HG03095 (cell line): ENCODE data around the gene CBX4.

Experiments used
- ATAC-seq: cut with Tn5 transposase; IDR thresholded peaks from one replicate; pipeline ENCODE4 v1.9.1; 2021; ENCODE audit warnings: moderate library complexity; ENCODE audit not compliant: unreplicated experiment

The CBX4 gene

DNA sequence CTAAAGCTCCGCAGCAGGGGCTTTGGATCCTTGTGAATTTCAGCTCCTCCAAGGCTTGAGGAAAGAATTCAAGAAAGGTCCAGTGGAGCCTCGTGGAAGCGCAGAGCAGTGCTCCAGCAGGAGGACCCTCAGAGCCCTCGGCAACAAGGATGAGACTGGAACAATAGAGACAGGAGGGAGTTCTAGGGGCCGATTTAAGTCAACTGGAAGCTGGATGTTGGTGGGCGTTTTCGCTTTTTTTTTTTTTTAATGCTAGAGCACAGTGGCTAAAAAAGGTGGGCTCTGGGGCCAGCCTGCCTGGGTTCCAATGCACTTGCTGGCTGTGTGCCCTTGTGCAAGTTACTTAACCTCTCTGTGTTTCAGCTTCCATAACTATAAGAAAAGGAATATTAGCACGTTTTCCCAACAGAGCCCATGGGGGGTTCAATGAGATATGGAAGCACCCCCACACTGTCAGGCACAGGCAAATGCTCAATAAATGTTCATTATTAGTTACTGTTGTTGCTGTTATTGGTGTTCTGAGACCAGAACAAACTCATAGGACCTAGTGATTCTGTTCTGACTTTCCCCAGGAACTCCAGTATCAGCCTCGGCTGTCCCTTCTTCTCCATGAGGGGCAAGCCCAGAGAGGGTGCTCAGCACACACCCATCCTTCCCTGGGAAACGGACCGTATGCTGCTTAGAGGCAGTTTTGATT, 37.1 kb downstream of the CBX4 start:
- no peak for ATAC-seq

DNA sequence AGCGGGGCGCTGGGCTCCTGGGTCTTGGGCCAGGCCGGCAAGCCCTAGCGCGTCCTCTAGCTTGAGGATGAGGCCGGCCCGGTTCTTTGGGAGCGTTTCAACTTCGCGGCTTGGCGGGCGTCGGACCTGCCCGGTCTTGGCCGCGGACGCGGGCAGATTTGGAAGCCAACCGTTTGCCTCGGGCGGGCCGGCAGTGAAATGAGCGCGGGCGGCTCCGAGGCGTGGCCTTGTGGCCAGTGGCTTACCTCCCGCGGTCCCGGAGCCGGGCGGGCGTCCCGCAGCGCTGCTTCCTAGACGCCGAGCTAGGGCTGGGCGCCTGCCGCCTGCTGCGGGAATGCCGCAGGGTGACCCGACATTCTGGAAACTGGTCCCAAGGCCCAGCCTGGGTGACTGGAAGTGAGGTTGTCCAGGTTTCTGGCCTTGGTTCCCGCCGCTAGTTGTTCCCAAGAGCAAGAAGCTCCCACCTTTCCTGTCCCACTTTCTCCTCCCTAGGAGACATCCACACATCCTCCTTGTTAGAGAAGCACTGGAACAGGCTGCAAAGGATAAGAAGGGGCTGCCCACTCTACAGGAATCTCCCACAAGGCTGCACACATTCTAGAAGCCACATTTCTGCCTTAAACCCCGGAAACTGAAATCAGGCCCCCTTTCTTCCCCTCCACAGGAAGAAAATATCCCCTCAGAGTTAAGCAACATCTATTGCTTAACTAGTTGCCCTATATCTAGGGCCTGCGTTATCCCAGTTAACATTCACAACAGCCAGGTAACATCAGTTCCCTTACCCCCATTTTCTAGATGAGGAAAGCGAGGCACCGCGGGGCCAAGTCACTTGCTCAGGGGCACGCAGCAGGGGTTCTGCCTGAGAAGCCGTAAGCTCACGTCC, 37.8 kb downstream of the CBX4 start:
- no peak for ATAC-seq

DNA sequence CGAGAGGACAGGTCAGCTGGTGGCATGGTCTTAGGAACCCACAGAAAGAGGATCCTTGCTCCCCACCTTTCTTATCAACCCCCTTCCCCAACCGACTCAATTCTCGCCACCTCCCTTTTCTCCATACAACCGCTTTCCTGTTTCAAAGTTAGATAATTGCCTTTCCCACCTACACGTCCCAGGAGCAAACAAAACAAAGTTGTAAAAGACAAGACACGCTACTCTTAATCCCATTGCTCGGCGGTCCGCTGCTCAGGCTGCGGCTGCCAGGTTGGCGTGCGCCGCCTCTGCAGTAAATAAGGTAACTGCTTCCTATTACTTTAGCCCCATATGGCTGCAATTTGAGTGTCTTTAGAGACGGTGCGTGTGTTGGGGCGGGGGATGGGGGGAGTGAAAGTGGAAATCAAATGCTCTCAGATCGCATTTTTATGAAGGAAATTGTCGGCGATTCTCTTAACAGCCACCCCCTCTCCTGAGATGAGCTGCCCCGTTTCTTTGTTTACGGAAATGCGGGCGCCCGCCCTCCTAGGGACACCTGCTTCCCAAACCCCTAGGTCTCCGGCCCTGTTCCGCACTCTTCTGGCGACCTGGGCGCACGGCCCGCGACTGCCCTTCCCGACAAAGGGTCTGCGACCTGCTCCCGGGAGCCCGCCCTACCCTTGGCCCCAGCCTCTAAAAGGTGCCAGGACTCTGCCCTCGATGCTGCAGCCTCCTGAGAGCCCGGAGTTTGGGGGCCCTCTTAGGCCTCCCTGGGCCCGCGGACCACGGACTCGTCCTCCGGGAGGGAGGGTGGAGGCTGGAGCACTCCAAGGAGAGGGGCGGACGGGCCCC, 38.7 kb downstream of the CBX4 start:
- ATAC-seq: no peak

DNA sequence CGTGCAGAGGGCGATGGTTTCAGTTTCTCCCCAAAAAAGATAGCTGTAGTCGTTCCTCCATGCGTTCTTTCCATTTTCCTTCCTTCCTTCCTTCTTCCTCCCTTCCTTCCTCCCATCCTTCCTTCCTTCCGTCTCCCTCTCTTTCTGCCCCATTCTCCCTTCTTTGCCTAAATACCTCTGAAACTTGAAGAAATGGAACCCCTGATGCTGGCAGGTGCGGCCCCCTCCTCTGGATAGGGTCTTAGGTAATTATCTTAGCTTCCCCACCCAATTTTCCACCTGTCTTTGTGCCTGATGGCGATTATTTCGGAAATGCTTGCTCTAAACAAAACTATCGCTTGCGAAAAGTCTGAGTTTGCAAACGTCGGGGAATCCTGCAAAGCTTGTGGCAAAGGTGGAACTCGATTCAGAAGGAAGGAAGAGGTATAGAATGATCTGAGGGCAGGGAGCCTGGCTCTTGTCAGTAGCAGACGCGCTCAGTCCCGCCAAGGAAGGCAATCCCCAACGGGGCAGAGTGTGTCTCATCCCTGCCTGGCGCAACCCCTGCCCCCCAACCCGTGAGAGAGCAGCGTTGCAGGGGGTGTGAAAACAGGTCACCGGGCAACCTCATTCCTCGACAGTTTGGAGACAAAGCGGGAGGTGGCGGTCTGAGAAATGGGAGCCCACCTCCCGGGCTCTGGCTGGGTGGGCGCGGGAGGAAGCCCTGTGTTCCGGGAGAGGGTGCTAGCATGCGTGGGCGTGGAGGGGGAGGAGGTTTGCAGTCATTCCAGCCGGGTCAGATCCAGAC, 39.5 kb downstream of the CBX4 start:
- no peak for ATAC-seq

DNA sequence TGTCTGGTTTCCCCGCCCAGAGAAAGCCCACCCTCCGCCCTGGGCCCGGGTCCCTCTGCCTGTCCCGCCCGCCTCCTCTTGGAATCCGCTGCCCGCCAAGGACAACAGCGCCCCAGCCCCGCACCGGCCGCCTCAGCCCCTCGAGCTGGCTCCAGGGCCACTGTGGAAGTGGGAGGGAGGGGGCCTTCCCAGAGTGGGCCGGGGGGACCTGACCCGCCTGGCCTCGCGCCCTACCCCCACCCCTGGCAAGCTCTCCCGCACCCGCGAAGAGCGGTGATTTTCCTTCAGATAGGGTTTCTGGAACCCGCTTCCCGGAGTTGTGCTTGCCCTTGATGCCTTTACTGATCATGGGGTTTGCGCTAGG, 40.1 kb downstream of the CBX4 start:
- ATAC-seq: no peak

DNA sequence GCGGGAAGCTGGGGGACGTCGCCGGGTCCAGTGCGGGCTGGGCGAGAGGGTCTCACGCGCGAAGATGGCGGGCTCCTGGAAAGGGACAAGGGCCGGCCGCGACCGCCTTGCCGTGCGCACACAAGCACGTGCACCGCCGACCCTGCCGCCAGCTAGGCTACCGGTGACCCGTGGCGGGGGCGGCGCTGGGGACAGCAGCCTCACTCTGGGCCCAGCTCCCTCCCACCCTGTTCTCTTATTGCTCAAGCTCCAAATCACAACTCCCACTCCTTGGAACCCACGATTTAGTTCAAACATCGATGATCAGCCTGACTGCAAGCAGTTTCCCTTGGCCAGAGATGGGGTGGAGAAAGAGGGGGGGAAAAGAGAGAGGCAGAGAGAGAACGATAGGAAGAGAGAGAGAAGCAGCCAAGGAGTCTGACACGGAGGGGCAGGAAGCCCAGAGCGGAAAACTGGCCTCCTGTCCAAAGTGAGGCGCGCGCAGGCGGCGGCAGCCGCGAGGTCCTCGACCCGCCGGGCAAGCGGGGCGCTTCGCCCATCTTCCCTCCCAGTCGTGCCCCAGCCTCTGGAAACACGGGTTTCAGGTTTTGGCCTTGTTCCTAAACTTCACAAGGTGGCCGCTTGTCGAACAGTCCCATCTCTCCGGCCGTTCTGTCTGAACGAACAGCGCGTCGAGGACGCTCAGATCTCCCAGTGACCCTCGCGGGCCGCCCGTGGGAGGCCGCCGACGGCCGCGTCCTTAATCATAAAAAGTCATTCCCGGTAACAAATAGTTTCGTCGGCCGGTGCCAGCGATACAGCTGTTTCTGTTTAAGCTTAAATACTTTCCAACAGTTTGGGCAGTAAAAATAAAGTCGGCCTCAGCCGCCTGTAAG, 40.7 kb downstream of the CBX4 start:
- ATAC-seq: no peak

DNA sequence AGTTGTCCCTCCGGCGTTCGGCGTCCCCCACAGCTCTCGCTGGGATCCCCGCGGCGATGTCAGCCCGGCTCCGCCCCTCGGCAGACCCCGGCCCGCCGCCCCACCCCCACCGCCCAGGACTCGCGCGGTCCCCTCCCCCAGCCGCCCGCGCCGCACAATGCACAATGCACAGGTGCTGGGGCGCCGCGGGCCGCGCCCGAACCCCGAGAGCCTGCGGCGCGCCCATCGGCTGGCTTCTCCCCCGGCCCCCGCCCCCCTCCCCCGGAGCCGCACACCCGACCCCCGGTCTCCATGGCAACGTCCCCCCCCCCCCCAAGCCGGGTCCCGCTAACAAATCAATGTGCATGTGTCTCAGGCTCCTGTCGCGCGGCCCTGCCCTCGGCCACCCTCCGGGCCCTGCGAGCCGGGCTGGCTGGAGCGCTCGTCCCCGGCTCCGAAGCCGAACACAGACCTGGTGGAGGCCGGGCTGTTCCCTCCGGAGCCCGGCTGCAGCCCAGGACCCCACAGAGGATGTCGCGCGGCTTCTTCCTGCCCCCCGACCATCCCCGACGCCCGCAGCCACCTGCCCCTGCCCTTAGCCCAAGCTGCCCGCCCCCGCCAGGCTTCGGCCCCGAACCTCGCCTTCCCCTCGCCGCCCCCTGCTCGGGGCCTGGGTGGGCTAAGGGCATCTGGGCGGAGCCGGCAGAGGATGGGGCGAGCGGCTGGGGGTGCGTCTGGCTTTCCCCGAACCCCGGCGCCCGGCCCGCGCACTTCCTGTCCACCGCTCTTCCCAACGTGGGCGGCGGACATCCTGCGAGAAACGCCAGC, 41.5 kb downstream of the CBX4 start:
- ATAC-seq: peak; percentile 5

DNA sequence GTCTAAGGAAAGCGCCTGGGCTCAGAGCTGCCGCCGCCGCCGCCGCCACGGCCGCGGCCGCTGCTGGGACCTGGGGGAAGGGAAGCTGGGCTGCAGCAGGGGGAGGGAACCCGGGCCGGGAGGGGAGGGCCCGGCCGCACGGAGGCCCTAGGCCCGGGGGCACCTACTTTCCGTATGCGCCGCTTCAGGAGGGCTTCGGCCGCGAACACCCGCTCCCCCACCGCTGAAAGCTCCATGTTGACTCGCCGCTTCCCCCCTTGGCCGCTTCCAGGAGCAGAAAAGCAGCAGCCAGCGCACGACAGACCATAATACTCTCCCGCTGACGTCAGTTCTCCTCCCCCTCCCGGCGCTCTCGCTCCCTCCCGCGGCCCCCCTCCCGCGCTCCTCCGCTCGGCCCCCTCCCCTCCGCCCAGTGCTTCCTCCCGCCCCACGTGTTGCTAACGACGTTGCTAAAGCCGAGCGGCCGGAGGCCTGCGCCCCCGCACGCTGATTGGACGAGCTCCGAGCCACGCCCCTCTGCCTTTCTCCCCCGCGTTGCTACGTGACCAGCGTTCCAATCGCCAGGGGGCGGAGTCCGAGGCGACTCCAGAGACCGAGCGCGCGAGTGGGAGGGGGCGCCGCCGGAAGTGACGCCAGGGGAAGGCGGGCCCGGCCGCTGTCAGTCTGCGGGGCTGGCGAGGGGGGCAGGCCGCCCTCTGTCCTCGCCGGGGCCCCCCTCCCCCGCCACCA, 42.3 kb downstream of the CBX4 start, which contains the start of gene CBX8:
Gene CBX8 (minus strand): TSS at position 315 of the 729 bp plus-strand sequence. CDS start 79 bp downstream, at position 236.
- peak; percentile 86 for ATAC-seq

DNA sequence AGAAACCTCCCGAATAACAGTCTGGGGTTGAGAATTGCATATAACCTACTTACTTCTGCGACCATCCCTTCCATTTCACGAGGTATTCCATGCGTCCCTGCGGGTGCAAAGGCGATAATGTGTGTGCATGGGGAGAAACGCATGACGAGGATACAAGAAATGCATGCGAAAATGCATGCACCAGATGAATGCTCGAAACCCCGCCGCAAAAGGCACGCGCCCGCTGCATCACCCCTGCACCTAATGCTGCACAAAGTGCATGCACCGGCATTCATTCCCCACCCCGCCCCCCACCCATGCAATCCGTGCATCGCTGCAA, 42.8 kb downstream of the CBX4 start:
- no peak for ATAC-seq

DNA sequence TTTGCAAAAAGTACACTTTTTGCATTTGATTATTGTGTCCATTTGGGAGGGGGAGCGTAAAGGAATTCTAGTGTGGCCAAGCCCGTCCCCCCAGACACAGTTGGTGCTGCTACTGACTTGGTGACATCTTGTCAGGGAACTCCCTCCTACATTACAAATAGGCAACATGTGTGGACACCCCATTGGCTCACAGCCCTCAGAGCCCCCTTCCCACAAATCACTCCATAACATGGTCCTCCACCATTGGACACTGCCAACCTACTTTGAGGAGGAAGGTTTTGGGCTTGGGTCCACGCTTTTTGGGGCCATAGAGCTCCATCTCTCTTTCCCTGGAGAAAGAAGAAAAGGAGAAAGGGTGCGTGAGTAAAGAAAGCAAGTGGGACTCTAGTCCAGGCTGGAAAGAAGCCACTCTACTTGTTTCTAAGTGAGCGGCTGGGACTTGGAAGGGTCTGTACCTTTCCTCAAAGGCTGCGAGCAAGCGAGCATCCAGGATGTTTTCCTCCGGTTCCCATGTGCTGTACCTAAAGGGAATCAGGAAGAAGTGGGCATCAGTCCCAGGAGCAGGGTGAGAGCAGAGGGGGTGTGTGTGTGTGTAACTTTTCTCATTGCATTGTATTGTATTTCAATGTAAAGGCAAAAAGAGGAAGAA, 43.3 kb downstream of the CBX4 start:
- no peak for ATAC-seq

DNA sequence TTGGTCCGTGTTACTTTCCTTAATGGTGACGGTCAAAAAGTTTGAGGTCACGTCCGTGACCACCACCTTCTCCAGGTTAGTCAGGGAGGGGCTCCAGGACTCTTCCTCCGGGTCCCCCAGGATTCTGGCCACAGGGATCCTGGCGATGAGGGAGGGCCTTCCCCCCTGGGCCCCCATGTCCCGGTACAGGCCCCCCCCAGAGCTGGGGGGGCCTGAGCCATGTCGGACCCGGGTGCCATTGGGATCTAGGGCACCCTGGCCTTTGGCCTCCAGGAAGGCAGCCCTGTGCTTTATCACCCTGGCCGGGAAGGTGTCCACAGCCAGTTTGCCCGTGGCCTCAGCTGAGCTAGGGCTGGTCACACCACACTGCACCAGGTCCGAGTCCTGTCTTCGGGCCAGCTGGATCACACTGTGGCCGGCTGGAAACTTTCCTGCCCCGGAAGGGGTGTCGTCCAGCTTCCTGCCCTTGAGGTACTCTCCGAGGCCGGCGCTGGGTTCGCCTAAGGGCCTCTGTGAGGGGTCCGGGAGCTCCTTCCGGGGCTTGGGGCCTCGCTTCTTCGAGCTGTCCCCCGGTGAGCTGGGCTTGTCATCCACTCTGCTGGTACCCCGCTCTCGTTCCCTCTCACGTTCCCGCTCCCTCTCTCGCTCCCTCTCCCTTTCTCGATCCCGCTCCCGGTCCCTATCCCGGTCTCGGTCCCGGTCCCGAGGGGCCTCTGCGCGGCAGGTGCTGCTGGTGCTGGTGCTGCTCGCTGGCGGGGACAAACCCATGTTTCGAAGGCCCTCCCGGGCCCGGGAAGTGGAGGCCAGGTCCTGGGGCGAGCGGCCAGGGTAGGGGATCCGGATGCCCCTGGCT, 44.4 kb downstream of the CBX4 start:
- ATAC-seq: no peak

DNA sequence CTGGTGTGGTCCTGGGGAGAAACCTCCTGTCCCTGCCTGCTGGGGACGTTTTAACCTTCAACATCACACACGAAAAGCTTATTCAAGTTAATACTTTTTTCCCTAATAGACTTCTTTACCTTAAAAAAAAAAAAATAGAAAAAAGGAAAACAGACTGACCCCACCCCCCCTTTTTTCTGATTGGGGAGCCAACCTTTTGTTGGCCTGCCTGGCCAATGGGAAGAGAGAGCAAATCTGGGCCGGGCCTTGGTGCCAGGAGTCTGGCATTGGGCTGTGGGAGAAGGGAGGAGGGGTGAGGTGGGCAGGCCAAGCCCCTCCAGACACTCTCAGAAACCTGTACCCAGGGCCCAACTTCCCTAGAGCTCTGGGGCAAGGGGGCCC, 45.3 kb downstream of the CBX4 start:
- no peak for ATAC-seq

DNA sequence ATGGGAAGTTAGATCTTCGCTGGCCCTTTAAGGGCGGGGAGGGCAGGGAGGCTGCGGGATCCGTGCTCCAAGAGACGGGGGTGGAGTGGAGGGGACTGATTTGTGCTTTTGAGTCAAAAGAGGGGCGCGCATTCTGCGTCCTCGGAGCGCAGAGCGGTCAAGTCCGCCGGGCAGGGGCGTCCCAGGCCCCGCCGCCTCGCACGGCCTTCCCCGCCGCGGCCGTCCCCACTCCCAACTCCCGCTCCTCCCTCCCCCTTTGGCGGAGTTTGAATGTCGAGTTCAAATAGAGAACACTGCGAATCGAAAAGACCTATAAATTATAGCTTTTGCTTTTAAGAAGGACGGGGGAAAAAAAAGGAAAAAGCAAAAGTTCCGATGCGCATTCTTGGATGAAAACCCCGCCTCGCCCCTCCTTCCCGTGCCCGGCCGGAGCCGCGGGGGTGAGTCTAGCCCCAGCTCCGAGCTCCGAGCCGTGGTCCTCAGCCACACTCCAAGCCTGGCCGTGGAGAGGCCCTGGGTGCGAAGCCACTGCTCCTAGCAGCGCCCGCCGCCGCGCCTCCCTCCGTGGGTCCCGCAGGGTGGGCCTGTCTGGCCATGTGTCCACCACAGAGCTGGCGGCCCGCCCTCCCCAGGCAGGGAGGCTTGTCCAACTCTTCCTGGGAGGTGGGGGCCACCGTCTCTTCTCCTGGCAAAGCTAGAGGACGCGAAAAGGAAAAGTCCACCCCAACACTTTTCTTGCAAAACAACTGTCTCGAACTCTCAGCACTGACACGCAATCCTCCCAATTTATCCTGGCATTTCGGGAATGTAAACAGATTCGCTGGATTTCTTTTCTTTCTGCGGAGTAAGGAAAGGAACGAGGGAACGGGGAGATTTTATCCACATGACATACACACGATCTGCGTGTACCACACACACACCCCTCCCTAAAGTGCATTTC, 46.0 kb downstream of the CBX4 start:
- no peak for ATAC-seq

DNA sequence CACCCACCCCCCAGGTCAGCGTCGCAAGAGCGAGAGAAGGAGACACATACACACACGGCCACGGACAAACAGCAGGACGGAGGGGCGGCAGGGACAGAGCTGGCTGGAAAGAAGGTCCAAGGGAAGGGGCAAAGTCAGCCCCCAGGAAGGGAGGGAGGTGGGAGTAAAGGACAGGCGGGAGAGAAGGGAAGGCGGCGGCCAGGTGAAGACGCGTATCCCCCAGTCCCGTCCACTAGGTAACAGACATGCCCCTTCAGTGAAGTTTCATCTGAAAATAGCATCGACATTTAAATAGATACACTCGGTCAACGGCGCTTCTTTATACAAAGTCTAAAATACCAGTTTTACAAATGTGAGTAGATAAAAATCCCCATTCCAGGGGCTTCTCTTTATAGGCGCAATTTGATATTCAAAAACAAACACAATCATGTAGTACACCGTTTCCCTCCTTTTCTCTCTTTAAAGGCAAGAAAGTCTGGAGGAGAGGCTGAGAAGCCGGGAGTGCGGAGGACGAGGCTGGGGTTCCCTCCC, 46.8 kb downstream of the CBX4 start:
- no peak for ATAC-seq

DNA sequence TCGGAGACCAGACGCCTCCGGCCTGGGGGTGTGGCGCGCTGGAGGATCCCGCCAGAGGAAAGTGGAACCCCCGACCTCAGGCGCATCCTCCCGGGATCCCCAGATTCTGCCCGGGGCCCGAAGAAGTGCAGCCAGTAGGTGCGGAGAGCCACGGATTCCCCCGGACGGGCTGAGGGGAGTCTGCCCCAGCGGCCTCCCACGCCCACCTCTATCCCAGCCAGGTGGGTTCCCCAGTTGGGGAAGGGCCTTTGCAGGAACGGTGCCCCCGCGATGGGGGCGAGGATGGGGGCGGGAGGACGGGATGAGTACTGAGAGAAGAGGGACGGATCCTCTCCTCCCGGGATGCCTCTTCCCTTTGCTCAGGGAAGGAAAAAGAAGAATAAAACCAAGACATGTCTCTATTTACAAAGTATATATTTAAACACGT, 47.5 kb downstream of the CBX4 start:
- no peak for ATAC-seq
